LHCN-M2 (cell line): ENCODE data around the gene RRP1. TPM values are rescaled to one million over a fixed set of nuclear protein-coding genes. Genes with fewer than 3 reads are reported as not detected.
"Not testable (repeated sequence)": the region's sequence is repeated elsewhere in the genome, so short reads cannot be mapped to it uniquely, and the experiment has no call there.

Experiments
- DNase-seq: peaks from one replicate; pipeline ENCODE4 v3.0.0-alpha.2; 2012; ENCODE audit warnings: low read depth
- total RNA-seq: library from RNA; depleted of rRNA; stranded (reverse); fragments of >200 nt; gene quantifications from 2 replicates; pipeline ENCODE4 v1.2.3, GENCODE V29; 2014; rRNA removed

RRP1 gene
- total RNA-seq, 1 experiment from 2014 or later, result 27.9 TPM

DNA sequence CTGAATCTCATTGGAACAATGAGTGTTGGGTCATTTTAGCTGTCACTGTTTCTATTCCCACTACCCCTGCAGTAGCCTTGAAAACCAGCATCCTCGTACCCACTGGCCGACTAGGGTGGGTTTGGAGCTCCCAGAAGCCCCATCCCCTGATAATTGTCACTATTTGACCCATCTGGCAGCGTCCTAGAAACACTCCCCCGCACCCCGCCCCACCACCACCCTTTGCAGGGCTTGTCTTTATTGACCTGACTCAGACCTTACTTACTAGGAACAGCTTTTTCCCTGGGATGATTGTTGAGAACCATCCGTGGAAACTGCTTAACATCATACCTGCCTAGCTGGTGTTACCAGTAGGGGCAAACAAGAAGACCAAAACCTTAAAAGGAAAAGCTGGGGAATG lies 47.2 kb downstream of the RRP1 start:
- no peak for DNase-seq

DNA sequence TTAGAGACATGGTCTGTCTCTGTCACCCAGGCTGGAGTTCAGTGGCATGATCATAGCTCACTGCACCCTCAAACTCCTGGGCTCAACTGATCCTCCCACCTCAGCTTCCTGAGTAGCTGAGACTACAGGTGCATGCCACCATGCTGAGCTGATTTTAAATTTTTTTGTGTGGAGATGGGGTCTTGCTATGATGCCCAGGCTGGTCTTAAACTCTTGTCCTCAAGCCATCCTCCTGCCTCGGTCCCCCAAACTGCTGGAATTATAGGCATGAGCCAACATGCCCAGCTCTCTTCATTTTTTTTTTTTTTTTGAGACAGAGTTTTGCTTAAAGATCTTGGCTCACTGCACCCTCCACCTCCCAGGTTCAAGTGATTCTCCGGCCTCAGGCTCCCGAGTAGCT lies 50.9 kb downstream of the RRP1 start:
- DNase-seq, result no peak

DNA sequence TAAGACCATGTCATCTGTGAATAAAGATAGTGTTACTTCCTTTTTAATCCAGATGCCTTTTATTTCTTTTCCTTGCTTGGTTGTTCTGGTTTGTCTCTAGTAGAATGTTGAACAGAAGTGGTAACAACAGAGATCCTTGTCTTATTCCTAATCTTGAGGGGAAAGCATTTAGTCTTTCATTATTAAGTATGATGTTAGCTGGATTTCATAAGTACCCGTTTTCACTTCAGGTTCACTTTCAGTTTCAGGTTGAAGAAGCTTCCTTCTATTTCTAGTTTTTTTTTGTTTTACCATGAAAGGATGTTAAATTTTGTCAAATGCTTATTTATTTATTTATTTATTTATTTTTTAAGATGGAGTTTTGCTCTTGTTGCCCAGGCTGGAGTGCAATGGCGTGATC lies 53.4 kb downstream of the RRP1 start:
- no peak for DNase-seq

DNA sequence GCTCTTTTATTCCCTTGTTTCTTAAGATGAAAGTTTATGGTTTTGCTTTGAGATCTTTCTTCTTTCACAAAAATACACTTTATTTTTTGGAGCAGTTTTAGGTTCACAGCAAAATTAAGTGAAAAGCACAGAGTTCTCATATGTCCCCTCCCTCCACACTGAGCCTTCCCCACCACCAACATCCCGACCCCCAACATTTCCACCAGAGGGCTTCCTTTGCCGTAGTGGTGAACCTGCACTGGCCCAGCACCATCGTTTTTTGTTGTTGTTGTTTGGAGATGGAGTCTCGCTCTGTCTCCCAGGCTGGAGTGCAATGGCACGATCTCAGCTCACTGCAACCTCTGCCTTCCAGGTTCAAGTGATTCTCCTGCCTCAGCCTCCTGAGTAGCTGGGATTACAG lies 55.5 kb downstream of the RRP1 start:
- DNase-seq, result not testable (repeated sequence)

DNA sequence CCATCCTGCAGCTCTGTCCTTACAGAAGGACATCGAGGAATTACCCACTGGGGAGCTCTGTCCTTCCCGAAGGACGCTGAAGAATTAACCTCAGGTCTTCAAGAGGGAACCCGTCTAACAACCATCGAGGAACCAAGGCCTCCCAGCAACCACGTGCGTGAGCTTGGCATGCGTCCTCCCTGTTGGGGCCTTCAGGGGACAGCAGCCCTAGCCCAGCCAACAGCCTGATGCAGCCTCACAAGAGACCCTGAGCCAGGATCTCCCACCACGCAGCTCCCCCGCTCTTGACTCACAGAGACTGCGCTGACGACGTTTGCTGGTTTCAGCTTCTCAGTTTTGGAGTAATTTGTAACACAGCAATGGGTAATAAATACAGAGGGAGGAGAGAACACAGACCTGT lies 56.0 kb downstream of the RRP1 start:
- no peak for DNase-seq

DNA sequence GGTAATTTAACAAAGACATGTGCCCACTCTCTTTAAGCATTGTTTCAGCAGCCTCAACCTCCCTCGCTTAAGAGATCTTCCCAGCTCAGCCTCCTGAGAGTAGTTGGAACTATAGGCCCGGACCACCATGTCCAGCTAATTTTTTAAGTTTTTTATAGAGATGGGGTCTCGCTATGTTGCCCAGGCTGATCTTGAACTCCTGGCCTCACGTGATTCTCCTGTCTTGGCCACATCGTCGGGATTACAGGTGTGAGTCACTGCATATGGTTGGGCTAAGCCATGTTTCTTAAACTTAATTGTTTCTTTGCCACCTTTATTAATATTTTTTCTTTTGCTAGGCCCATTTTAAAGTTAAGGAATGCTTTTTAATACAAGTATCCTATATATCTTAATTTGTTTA lies 57.1 kb downstream of the RRP1 start:
- no peak for DNase-seq

DNA sequence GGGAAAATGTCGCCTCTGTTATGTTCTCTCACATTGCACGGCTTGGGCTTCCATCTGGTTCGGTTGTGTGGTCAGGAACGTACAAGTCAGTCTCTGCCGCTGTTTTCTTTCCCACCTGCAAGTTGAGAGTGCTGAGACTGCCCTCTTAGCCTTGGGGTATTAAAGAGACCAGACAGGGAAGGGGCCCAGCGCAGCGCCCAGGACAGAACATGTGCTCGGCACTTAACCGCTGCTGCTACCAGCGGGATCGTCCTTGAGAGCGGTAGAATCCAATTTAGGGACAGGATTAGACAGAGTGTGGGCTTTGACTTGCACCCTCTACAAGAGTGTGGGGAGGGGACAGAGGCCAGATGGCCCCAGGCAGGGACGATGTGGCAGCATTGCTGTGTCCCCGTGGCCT lies 57.9 kb downstream of the RRP1 start:
- DNase-seq, result no peak

DNA sequence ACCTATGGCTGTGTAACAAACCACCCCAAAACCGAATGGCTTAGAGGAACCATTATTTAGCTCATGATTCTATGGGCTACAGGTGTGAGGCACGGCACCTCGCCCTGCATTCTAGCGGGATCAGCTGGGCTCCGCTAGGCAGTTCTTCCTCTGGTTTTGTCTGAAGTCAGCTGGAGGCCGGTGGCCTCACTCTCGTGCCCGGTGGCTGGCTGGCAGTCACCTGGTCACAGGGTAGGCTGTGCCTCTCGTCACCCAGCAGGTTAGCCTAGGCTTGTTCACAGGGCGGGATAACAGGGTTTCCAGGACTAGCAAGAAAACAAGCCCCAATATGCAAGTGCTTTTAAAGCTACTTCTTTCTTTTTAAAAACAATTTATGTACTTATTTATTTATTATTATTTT lies 59.4 kb downstream of the RRP1 start:
- no peak for DNase-seq

DNA sequence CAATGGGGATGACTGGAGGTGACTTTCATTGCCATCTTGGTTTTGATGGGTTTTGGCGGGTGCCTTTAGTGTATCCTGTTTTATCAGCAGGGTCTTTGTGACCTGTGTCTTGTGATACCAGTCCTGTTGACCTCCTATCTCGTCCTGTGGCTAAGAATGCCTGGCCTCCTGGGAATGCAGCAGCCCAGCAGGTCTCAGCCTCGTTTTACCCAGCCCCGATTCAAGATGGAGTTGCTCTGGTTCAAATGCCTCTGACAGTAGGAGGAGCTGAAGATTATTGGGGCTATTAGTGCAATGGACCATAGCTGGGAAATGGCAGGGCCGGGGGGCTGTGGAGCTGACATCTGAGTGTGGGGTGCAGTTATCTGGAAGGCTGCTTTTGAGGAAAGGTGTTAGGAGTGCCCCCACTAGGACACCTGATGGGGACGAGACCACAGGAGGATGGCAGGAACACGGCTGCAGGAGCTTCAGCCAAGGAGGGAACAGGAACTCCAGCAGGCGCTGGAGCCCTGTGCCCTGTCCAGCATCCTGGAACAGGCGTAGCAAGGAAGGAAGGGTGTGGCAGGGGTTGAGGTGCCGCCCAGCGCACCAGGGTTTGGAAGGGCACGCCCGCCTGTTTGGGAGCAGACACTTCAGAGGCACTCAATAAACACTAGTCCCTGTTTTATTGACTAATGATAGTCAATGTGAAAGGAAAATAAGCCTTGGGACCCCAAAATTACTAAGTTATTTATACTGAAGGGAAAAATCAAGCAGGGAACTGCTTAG lies 60.3 kb downstream of the RRP1 start:
- DNase-seq, result no peak

DNA sequence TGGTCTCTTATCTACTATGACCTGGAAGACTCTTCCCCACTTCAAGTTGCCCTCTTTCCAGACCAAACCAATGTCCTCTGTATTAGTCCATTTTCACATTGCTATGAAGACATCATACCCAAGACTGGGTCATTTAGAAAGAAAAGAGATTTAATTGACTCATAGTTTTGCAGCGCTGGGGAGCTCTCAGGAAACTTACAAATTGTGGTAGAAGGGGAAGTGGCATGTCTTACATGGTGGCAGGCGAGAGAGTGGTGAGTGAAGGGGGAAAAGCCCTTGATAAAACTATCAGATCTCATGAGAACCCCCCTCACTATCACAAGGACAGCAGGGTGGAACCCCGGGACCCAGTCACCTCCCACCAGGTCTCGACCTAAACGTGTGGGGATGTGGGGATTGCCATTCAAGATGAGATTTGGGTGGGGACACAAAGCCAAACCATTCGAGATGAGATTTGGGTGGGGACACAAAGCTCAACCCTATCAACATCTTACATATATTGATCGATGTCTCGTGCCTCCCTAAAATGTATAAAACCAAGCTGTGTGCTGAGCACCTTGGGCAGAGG lies 61.4 kb downstream of the RRP1 start:
- no peak for DNase-seq

DNA sequence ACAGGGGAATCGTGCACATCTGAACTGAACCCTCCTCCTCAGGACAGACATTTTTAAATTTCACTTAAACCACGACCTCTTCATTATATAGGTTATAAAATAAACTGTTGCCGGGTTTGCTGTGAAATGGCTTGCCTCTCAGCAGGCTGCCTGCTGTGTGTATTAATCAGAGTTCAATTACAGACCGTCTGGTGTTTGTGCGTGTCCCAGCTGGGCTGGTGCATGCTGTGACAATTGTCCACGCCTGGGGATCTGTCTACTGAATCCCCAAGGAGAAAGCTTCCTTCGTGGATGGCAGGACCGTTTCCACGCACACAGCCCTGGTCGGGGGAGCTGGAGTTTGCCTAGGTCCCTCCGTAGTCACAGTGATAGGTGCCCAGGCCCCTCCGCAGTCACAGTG lies 62.2 kb downstream of the RRP1 start:
- DNase-seq, result no peak

DNA sequence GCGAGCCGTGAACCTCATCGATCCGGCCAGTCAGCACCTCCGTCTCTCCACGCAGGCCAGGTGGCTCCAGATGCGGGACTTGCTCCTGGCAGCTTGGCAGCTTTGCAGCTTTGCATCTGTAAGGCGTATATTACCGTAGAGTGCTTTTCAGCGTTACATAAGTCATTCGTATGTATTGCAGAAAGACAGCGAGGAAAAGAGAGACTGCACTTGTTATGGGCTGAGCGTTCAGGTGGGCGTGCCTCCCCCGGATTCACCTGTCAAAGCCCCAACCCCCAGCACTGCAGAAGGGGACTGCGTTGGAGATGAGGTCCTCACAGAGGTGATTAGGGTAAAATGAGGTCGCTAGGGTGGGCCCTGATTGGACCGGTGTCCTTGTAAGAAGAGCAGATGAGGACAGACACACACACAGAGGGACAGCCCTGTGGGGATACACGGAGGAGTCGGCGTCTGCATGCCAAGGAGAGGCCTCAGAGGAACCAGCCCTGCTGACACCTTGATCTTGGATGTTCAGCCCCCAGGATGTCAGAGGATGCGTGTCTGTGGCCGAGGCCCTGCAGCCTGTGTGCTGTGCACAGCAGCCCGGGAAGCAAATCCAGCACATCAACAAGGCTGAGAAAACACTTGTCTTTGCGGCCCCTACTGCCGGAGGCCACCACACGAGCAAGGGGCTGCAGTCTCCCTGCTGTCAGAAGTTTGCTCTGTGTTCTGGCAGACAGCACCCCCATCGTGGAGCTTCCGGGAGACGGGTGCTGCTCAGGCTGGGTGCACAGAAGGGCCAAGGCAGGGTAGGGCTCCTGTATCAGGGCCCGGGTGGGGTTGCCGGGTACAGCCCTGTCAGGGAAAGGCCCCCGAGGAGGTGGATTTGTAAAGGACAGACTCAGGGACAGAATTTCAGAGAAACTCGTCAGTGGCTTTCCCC lies 64.7 kb downstream of the RRP1 start:
- DNase-seq, result no peak

Other genes with a start within 250 kb of the RRP1 start
- gene HSF2BP, start 130.1 kb upstream of the RRP1 start, total RNA-seq, result 2.4 and 2.6 TPM in 2 replicates
- 36.8 and 37.4 TPM in 2 replicates for gene RRP1B, start 130.0 kb upstream of the RRP1 start, total RNA-seq
- gene PDXK, start 70.4 kb upstream of the RRP1 start, total RNA-seq, result 47.6 and 59.9 TPM in 2 replicates
- gene CSTB, start 13.3 kb upstream of the RRP1 start, total RNA-seq, result 5.8 and 9.8 TPM in 2 replicates
- 21.7 and 24.0 TPM in 2 replicates for gene AGPAT3, start 75.6 kb downstream of the RRP1 start, total RNA-seq
- 21.0 and 21.4 TPM in 2 replicates for gene TRAPPC10, start 222.7 kb downstream of the RRP1 start, total RNA-seq